Brain microvascular endothelial cell (primary cell): ENCODE results near the gene IGSF21.
A peak's percentile ranks its signal among the peaks of the same experiment; 100 is the strongest.

Experiments used
- DNase-seq: peaks from one replicate; pipeline ENCODE4 v3.0.0-alpha.2; 2020
- H3K27ac ChIP-seq: fragments of 250-450 bp; sonication (Bioruptor Pico); 2 replicates; pipeline ENCODE4 v1.5.1; 2020; ENCODE audit warnings: mild to moderate bottlenecking, moderate library complexity
- H3K27me3 ChIP-seq: fragments of 250-450 bp; sonication (Bioruptor Pico); replicated peaks from 2 replicates; pipeline ENCODE4 v1.5.1; 2020; ENCODE audit warnings: mild to moderate bottlenecking
- H3K36me3 ChIP-seq: fragments of 250-450 bp; sonication (Bioruptor Pico); replicated peaks from 2 replicates; pipeline ENCODE4 v1.5.1; 2020; ENCODE audit warnings: mild to moderate bottlenecking
- H3K4me3 ChIP-seq: 2 replicates; pipeline ENCODE4 v1.5.1; 2011; ENCODE audit warnings: low read depth, mild to moderate bottlenecking, control low read depth, low read length, moderate library complexity
- CTCF ChIP-seq: IDR thresholded peaks from 2 replicates; pipeline ENCODE4 v1.5.1; 2011; ENCODE audit warnings: low read depth, mild to moderate bottlenecking, moderate library complexity, low read length, control low read depth, inconsistent platforms; ENCODE audit errors: missing control alignments
- in situ Hi-C: cut with HindIII; loops from 2 replicates; pipeline ENCODE4 v1.10.0; 2017; ENCODE audit warnings: low sequenced_read_pairs, low pct_ligation_motif_present

Gene IGSF21

GRCh38 chr1:18256282-18257235, 149.0 kb downstream of the IGSF21 start:
- in situ Hi-C loops: no loop called here
- Histone ChIP-seq H3K27me3 (no peaks in the 10 kb centered on the region), H3K36me3 (no peaks in the 10 kb centered on the region), H3K4me3 (no peak overlapping the region), H3K27ac (no peak overlapping the region)
- no peak for TF ChIP-seq CTCF
- DNase-seq: peak; percentile 13

GRCh38 chr1:18257778-18258177, 150.2 kb downstream of the IGSF21 start:
- H3K27me3 ChIP-seq: no peaks in the 10 kb centered on the region
- DNase-seq: no peak
- TF ChIP-seq CTCF: no peak
- no peak overlapping the region for H3K4me3 ChIP-seq
- H3K27ac ChIP-seq: no peak overlapping the region
- no peaks in the 10 kb centered on the region for H3K36me3 ChIP-seq
- in situ Hi-C loops: no loop called here

GRCh38 chr1:18261891-18262290, 154.3 kb downstream of the IGSF21 start:
- no peak for DNase-seq
- Histone ChIP-seq H3K27me3 (no peaks in the 10 kb centered on the region), H3K4me3 (no peak overlapping the region), H3K36me3 (no peaks in the 10 kb centered on the region), H3K27ac (no peak overlapping the region)
- in situ Hi-C loops: no loop called here
- no peak for TF ChIP-seq CTCF

- no peak overlapping the region for H3K4me3 ChIP-seq
- TF ChIP-seq CTCF: no peak
- H3K27ac ChIP-seq: no peak overlapping the region
- no peak for DNase-seq
- H3K27me3 ChIP-seq: no peaks in the 10 kb centered on the region
- H3K36me3 ChIP-seq: no peaks in the 10 kb centered on the region
- in situ Hi-C loops: no loop called here
These were observed 155.1 kb downstream of the IGSF21 start for GRCh38 chr1:18262726-18263125.

GRCh38 chr1:18263547-18264120, 156.0 kb downstream of the IGSF21 start:
- H3K36me3 ChIP-seq: no peaks in the 10 kb centered on the region
- no peak overlapping the region for H3K27ac ChIP-seq
- no peak for TF ChIP-seq CTCF
- H3K4me3 ChIP-seq: no peak overlapping the region
- no peaks in the 10 kb centered on the region for H3K27me3 ChIP-seq
- no peak for DNase-seq
- in situ Hi-C loops: no loop called here
